ENCODE results near the gene ETNPPL.

The ETNPPL gene

GRCh38 chr4:108763986-108764385 lies 1.1 kb upstream of the ETNPPL start:
- Histone ChIP-seq H3K9me2 (ENCODE audit: low read depth, low read length) (no peaks in the 10 kb centered on the region), H3K4me2 (ENCODE audit: low read length) (no peak overlapping the region), H3F3A (ENCODE audit: insufficient read depth, low read length) (no peaks in the 10 kb centered on the region), H3K27ac (ENCODE audit: low read depth, low read length, poor library complexity, severe bottlenecking) (no peak overlapping the region), H4K20me1 (ENCODE audit: insufficient read depth, low read length) (no peaks in the 10 kb centered on the region), H3K4me1 (ENCODE audit: insufficient read depth, low read length, severe bottlenecking) (no peaks in the 10 kb centered on the region), H3K9me3 (ENCODE audit: low read length) (no peaks in the 10 kb centered on the region), H3K36me3 (ENCODE audit: insufficient read depth, low read length) (no peaks in the 10 kb centered on the region), H2AFZ (ENCODE audit: low read length) (no peak overlapping the region), H3K9ac (ENCODE audit: low read length) (no peak overlapping the region), H3K79me2 (ENCODE audit: insufficient read depth, low read length) (no peaks in the 10 kb centered on the region), H3K27me3 (ENCODE audit: insufficient read depth, low read length) (no peaks in the 10 kb centered on the region), H3K4me3 (ENCODE audit: low read depth, low read length, poor library complexity, severe bottlenecking) (no peak overlapping the region)
- TF ChIP-seq, protein P1, sequence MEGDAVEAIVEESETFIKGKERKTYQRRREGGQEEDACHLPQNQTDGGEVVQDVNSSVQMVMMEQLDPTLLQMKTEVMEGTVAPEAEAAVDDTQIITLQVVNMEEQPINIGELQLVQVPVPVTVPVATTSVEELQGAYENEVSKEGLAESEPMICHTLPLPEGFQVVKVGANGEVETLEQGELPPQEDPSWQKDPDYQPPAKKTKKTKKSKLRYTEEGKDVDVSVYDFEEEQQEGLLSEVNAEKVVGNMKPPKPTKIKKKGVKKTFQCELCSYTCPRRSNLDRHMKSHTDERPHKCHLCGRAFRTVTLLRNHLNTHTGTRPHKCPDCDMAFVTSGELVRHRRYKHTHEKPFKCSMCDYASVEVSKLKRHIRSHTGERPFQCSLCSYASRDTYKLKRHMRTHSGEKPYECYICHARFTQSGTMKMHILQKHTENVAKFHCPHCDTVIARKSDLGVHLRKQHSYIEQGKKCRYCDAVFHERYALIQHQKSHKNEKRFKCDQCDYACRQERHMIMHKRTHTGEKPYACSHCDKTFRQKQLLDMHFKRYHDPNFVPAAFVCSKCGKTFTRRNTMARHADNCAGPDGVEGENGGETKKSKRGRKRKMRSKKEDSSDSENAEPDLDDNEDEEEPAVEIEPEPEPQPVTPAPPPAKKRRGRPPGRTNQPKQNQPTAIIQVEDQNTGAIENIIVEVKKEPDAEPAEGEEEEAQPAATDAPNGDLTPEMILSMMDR (IDR thresholded peaks at IDR 0.05; ENCODE audit: low read length), result no peak
- no peak for TF ChIP-seq EZH2 (IDR thresholded peaks at IDR 0.05; ENCODE audit: borderline replicate concordance, low read length)

DNA sequence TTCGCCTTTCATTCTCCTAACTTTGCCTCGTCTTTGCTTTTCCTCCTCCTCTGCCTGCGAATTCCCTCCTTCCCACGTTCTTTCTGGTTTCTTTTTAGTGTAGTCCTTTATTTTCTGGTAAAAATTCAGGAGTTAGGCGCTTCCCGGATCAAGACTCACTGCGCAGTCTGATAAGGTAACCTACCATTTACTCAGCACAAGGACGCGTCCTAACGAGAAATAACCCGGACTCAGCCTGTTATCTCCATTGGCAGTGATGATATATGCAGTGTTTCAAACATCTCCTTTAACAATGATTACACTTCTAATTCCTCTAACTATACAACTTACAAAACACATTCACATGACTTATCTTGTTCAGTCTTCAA lies 357 bp upstream of the ETNPPL start:
- Histone ChIP-seq H3K27ac (ENCODE audit: low read depth, low read length, poor library complexity, severe bottlenecking) (no peak overlapping the region), H3K36me3 (ENCODE audit: insufficient read depth, low read length) (no peaks in the 10 kb centered on the region), H3K4me1 (ENCODE audit: insufficient read depth, low read length, severe bottlenecking) (no peaks in the 10 kb centered on the region), H3K27me3 (ENCODE audit: insufficient read depth, low read length) (no peaks in the 10 kb centered on the region), H3K9me2 (ENCODE audit: low read depth, low read length) (no peaks in the 10 kb centered on the region), H3K9me3 (ENCODE audit: low read length) (no peaks in the 10 kb centered on the region), H3K4me2 (ENCODE audit: low read length) (no peak overlapping the region), H4K20me1 (ENCODE audit: insufficient read depth, low read length) (no peaks in the 10 kb centered on the region), H2AFZ (ENCODE audit: low read length) (no peak overlapping the region), H3F3A (ENCODE audit: insufficient read depth, low read length) (no peaks in the 10 kb centered on the region), H3K9ac (ENCODE audit: low read length) (no peak overlapping the region), H3K4me3 (ENCODE audit: low read depth, low read length, poor library complexity, severe bottlenecking) (no peak overlapping the region), H3K79me2 (ENCODE audit: insufficient read depth, low read length) (no peaks in the 10 kb centered on the region)
- TF ChIP-seq EZH2 (IDR thresholded peaks at IDR 0.05; ENCODE audit: borderline replicate concordance, low read length), result no peak
- TF ChIP-seq, protein P1 (IDR thresholded peaks at IDR 0.05; ENCODE audit: low read length), result no peak

DNA sequence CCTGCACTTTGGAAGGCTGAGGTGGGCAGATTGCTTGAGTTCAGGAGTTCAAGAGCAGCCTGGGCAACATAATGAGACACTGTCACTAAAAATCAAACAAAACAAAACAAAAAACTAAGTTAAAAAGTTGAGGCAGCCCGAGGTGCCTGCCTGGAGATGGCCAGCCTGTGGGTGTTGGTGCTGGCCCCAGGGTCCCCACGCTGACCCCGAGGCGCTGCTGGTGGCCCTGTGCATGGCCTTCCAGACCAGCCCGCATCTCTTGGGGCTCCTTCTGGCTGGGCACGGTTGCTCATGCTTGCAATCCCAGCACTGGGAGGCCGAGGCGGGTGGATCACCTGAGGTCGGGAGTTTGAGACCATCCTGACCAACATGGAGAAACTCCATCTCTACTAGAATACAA lies 4.4 kb downstream of the ETNPPL start:
- no peak overlapping the region for H2AFZ ChIP-seq (ENCODE audit: low read length)
- H3K9me2 ChIP-seq (ENCODE audit: low read depth, low read length), result no peaks in the 10 kb centered on the region
- H3K9ac ChIP-seq (ENCODE audit: low read length), result no peak overlapping the region
- H3K4me1 ChIP-seq (ENCODE audit: insufficient read depth, low read length, severe bottlenecking), result no peaks in the 10 kb centered on the region
- no peaks in the 10 kb centered on the region for H3K36me3 ChIP-seq (ENCODE audit: insufficient read depth, low read length)
- H3K79me2 ChIP-seq (ENCODE audit: insufficient read depth, low read length), result no peaks in the 10 kb centered on the region
- no peak overlapping the region for H3K27ac ChIP-seq (ENCODE audit: low read depth, low read length, poor library complexity, severe bottlenecking)
- H3K4me3 ChIP-seq (ENCODE audit: low read depth, low read length, poor library complexity, severe bottlenecking), result no peak overlapping the region
- no peak for TF ChIP-seq EZH2 (IDR thresholded peaks at IDR 0.05; ENCODE audit: borderline replicate concordance, low read length)
- TF ChIP-seq, protein P1 (IDR thresholded peaks at IDR 0.05; ENCODE audit: low read length), result no peak
- no peaks in the 10 kb centered on the region for H3F3A ChIP-seq (ENCODE audit: insufficient read depth, low read length)
- no peaks in the 10 kb centered on the region for H3K9me3 ChIP-seq (ENCODE audit: low read length)
- no peaks in the 10 kb centered on the region for H3K27me3 ChIP-seq (ENCODE audit: insufficient read depth, low read length)
- no peak overlapping the region for H3K4me2 ChIP-seq (ENCODE audit: low read length)
- no peaks in the 10 kb centered on the region for H4K20me1 ChIP-seq (ENCODE audit: insufficient read depth, low read length)

All from OCI-LY1 (cell line).